Thoracic aorta (tissue), 2 donors: Measurements from ENCODE around the gene RMRP. TPM values are rescaled to one million over a fixed set of nuclear protein-coding genes. Genes with fewer than 3 reads are reported as not detected.

ENCODE experiments used
- ATAC-seq: fragments of 150-250 bp; one replicate; pipeline ENCODE4 v1.8.0; 2017; ENCODE audit warnings: low read depth; ENCODE audit not compliant: insufficient number of reproducible peaks, low FRiP score
- DNase-seq: peaks from one replicate; pipeline ENCODE4 v3.0.0-alpha.2; 2020; ENCODE audit warnings: low spot score
- H3K27ac ChIP-seq, 2 donors: fragments of 200-600 bp; sonication (generic); 1 replicate in 1 of 2; 2 replicates in 1 of 2; pipeline ENCODE4 v1.5.1; 2016; ENCODE audit warnings: mild to moderate bottlenecking in 2 of 2, moderate library complexity in 2 of 2
- H3K27me3 ChIP-seq: fragments of 200-600 bp; sonication (generic); replicated peaks from 2 replicates; pipeline ENCODE4 v1.6.0; 2016; ENCODE audit warnings: mild to moderate bottlenecking; ENCODE audit not compliant: insufficient read depth
- H3K36me3 ChIP-seq: fragments of 200-600 bp; sonication (generic); one replicate; pipeline ENCODE4 v1.5.1; 2016
- H3K4me1 ChIP-seq, 2 donors: fragments of 200-600 bp; sonication (generic); 1 replicate in 1 of 2; 2 replicates in 1 of 2; pipeline versions ENCODE4 v1.5.1 to v1.6.0; 2016; ENCODE audit warnings: low read depth in 2 of 2, mild to moderate bottlenecking in 1 of 2; ENCODE audit not compliant: control insufficient read depth in 1 of 2
- H3K4me3 ChIP-seq: fragments of 200-600 bp; sonication (generic); 2 replicates; pipeline ENCODE4 v1.5.1; 2016; ENCODE audit warnings: mild to moderate bottlenecking
- H3K9me3 ChIP-seq: fragments of 200-600 bp; sonication (generic); 2 replicates; pipeline ENCODE4 v1.5.1; 2016
- total RNA-seq, 2 donors: library from RNA; depleted of rRNA; stranded (reverse); fragments of >200 nt; gene quantifications; one replicate each; pipeline versions ENCODE4 v1.1.0 to v1.2.3, GENCODE V29; 2016
- TF ChIP-seq, protein P1 (sequence below): fragments of 200-600 bp; sonication (generic); IDR thresholded peaks from one replicate; pipeline ENCODE4 v1.5.1; 2019; ENCODE audit warnings: antibody characterized with exemption

RMRP gene
- total RNA-seq, 2 donors from 2014 or later, result 1,550 to 5,543 TPM

DNA sequence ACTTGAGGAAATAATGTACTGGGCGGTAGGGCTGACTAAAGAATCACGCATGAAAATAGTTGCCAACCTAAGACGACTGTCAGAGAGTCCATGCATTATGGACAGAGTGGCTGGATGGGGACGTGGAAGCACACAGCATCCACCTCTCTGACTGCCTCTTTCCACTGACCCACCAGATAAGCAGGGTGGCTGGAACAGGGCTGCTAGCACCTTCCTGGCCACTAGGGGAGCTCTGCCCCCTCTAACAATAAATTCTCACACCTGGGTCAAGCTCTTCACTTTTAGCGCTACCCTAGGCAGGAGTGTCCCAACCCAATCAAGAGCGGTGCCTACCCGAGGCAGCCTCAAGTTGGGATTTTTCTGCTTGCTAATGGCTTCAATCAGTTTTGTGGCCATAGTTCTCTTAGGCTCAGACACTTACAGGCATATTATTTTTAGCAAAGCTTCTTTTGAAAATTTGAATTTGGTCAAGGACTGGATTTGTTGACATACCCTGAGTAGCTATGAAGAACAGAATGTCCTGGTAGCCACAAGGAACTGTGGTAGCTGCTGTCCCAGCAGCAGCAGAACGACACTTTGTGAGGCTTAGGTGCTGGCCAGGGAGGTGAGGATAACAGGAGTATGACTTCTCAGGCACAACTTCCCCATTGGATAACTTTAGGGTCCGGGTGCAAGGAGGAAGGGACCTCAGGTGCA, 38.8 kb upstream of the RMRP start:
- H3K27ac ChIP-seq, result peak overlapping the region; percentile 99 to 100
- H3K36me3 ChIP-seq, result peaks cover 54% of the 10 kb centered on the region

DNA sequence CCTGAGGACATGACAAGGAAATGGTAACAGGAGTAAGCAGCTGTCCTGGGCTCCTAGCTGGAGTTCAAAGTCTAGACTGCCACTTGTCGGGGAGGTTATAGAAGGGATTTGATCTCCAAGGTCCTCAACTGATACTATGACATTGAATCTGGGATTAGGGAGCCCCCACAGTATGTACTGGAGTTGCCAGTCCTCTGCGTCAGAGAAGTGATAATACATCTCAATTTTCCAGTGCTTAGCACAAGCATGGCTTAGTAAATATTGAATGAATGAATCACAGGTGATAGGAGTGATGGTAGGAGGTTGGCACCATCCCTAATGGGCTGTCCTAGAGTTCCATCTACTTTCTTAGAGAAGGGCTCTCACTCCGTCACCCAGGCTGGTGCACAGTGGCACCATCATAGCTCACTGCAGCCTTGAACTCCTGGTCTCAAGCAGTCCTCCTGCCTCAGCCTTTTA, 38.2 kb upstream of the RMRP start:
- H3K27ac ChIP-seq, result peak overlapping the region; percentile 99 to 100
- H3K27me3 ChIP-seq, result no peaks in the 10 kb centered on the region
- H3K4me3 ChIP-seq, result no peak overlapping the region
- no peaks in the 10 kb centered on the region for H3K9me3 ChIP-seq
- ATAC-seq, result no peak
- TF ChIP-seq, protein P1, sequence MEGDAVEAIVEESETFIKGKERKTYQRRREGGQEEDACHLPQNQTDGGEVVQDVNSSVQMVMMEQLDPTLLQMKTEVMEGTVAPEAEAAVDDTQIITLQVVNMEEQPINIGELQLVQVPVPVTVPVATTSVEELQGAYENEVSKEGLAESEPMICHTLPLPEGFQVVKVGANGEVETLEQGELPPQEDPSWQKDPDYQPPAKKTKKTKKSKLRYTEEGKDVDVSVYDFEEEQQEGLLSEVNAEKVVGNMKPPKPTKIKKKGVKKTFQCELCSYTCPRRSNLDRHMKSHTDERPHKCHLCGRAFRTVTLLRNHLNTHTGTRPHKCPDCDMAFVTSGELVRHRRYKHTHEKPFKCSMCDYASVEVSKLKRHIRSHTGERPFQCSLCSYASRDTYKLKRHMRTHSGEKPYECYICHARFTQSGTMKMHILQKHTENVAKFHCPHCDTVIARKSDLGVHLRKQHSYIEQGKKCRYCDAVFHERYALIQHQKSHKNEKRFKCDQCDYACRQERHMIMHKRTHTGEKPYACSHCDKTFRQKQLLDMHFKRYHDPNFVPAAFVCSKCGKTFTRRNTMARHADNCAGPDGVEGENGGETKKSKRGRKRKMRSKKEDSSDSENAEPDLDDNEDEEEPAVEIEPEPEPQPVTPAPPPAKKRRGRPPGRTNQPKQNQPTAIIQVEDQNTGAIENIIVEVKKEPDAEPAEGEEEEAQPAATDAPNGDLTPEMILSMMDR, result no peak
- no peak for DNase-seq
- H3K4me1 ChIP-seq, result peaks cover 38 to 86% of the 10 kb centered on the region in 2 donors
- peaks cover 47% of the 10 kb centered on the region for H3K36me3 ChIP-seq

More for the DNA sequence above, 38.8 kb upstream of the RMRP start:
- TF ChIP-seq, protein P1, result peak; percentile 84
- H3K27me3 ChIP-seq, result no peaks in the 10 kb centered on the region
- H3K9me3 ChIP-seq, result no peaks in the 10 kb centered on the region
- H3K4me1 ChIP-seq, result peaks cover 38 to 80% of the 10 kb centered on the region in 2 donors
- ATAC-seq (peak; percentile 34), DNase-seq (no peak)
- H3K4me3 ChIP-seq, result peak overlapping the region; percentile 1

DNA sequence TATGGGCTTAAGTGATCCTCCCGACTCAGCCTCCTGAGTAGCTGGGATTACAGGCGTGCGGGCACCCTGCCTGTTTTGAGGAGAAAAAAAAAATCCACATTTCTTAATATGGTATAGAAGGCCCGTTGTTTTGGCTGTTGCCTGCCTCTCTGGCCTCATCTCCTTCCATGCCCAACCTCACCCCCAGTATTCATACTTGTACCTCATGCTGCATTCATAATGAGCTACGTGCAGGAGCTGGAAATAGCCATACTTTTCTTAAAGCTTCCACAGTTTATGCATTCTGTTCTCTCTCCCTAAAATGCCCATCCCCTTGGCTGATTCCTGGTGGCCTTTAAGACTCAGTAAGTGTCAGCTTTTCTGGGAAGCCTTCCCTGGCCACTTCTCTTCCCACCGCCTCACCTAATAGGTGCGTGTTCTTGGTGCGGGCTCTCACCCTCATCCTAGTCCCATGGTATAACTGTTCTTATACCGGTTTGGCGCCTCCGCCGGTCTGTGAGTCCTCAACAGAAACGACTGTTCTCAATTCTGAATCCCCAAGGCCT, 34.0 kb upstream of the RMRP start:
- peaks cover 26% of the 10 kb centered on the region for H3K36me3 ChIP-seq
- peak; percentile 17 for ATAC-seq
- H3K9me3 ChIP-seq, result no peaks in the 10 kb centered on the region
- H3K4me3 ChIP-seq, result peak overlapping the region; percentile 94
- peaks cover 32 to 53% of the 10 kb centered on the region in 2 donors for H3K4me1 ChIP-seq
- TF ChIP-seq, protein P1, result no peak
- peak; percentile 39 for DNase-seq
- no peaks in the 10 kb centered on the region for H3K27me3 ChIP-seq
- H3K27ac ChIP-seq, result peak overlapping the region; percentile 99 to 100

DNA sequence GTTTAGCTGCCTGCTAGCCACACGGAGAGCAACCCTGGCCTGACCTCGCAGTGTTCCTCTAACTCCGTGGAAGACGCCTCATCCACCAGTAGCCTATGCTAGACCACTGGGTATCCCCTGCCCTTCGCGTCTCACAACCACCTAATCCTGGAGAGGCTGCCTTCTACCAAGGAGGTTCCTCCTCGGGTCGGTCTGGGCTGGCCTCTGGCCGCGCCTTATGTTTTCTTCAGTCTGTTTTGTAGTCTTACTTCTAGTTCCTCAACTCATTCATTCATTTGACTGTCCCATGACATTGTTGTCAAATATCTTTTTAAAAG, 33.5 kb upstream of the RMRP start:
- no peaks in the 10 kb centered on the region for H3K9me3 ChIP-seq
- H3K4me3 ChIP-seq, result peak overlapping the region; percentile 94
- H3K36me3 ChIP-seq, result peaks cover 30% of the 10 kb centered on the region
- H3K4me1 ChIP-seq, result peaks cover 28 to 48% of the 10 kb centered on the region in 2 donors
- no peaks in the 10 kb centered on the region for H3K27me3 ChIP-seq
- no peak for DNase-seq
- H3K27ac ChIP-seq, result peak overlapping the region; percentile 99 to 100
- ATAC-seq, result peak; percentile 1
- TF ChIP-seq, protein P1, result no peak

DNA sequence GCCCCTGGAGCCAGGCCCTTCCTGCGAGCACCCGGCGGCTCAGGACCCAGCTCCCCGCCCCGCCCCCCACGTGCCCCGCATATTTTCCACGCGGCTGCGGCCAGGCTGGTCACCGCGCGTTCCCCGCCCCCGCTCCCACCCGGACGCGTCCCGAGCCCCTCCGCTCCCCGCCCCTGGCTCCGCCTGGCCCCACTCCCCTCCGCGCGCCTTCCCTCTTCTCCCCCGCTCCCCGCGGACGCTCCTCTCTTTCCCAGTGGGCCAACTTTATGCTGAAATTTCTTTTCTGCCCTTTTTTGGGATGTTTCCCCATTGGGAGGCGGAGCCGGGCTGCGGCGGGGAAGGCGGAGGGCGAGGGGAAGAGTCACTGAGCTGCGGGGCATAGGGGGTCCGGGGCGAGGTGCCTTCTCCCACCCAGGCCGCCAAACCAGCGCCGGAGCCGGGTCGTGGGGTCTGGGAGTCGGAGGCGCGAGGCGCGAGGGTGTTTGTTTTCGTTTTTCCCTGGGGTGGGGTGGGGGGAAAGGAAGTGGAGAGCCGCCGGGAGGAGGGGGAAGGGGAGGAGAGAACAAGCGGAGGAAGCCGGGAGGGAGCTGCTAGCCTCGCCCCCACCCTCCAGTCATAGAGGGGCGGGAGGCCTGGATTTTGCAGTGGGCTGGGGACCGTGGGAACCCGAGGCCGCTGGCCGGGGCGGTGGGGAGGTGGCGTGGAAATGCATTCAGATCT, 33.0 kb upstream of the RMRP start:
- Histone ChIP-seq H3K27me3 (no peaks in the 10 kb centered on the region), H3K4me3 (peak overlapping the region; percentile 94), H3K9me3 (no peaks in the 10 kb centered on the region), H3K27ac (peak overlapping the region; percentile 99 to 100), H3K4me1 (peaks cover 22 to 43% of the 10 kb centered on the region in 2 donors), H3K36me3 (peaks cover 32% of the 10 kb centered on the region)
- TF ChIP-seq, protein P1, result no peak
- ATAC-seq (peak; percentile 21), DNase-seq (peak; percentile 70)
